ENCODE data around the gene STRN4.
"Not testable (repeated sequence)": the region's sequence is repeated elsewhere in the genome, so short reads cannot be mapped to it uniquely, and the experiment has no call there.

Gene STRN4

DNA sequence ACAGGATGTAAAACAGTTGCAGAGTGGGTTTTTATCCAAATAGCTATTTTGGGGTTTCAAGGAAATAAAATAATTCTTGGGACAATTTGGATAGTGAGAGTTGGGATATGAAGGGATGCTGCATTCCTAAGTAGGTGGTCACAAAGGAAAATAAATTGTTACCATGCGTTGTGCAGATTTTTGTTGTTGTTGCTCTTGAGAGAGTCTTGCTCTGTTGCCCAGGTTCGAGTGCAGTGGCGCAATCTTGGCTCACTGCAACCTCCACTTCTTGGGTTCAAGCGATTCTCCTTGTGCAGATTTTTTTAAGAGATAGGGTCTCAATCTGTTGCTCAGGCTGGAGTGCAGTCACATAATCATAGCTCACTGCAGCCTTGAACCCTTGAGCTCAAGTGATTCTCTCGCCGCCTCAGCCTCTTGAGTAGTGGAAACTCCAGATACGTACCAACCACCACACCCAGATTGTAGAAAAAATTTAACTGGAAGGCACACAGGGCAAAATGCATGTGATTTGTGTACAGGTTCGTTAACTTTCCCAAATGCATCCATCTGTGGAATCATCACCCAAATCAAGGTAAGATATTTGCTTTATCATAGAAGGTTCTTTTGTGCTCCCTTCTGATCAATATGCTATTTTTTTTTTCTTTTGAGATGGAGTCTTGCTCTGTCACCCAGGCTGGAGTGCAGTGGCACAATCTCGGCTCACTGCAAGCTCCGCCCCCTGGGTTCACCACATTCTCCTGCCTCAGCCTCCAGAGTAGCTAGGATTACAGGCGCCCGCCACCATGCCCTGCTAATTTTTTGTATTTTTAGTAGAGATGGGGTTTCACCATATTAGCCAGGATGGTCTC, 26.1 kb upstream of the STRN4 start:
- no peak for DNase-seq (ENCODE audit: extremely low read depth, low read depth)
- TF ChIP-seq, protein P1, sequence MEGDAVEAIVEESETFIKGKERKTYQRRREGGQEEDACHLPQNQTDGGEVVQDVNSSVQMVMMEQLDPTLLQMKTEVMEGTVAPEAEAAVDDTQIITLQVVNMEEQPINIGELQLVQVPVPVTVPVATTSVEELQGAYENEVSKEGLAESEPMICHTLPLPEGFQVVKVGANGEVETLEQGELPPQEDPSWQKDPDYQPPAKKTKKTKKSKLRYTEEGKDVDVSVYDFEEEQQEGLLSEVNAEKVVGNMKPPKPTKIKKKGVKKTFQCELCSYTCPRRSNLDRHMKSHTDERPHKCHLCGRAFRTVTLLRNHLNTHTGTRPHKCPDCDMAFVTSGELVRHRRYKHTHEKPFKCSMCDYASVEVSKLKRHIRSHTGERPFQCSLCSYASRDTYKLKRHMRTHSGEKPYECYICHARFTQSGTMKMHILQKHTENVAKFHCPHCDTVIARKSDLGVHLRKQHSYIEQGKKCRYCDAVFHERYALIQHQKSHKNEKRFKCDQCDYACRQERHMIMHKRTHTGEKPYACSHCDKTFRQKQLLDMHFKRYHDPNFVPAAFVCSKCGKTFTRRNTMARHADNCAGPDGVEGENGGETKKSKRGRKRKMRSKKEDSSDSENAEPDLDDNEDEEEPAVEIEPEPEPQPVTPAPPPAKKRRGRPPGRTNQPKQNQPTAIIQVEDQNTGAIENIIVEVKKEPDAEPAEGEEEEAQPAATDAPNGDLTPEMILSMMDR (IDR thresholded peaks at IDR 0.05; ENCODE audit: low read depth, low read length, missing control alignments) = no peak
- H3K4me3 ChIP-seq (replicated peaks; ENCODE audit: low read depth, low read length) = no peak overlapping the region

- not testable (repeated sequence) for H3K4me3 ChIP-seq (replicated peaks; ENCODE audit: low read depth, low read length); DNase-seq (ENCODE audit: extremely low read depth, low read depth)
Measured at GRCh38 chr19:46768746-46769145, 22.5 kb upstream of the STRN4 start.

DNA sequence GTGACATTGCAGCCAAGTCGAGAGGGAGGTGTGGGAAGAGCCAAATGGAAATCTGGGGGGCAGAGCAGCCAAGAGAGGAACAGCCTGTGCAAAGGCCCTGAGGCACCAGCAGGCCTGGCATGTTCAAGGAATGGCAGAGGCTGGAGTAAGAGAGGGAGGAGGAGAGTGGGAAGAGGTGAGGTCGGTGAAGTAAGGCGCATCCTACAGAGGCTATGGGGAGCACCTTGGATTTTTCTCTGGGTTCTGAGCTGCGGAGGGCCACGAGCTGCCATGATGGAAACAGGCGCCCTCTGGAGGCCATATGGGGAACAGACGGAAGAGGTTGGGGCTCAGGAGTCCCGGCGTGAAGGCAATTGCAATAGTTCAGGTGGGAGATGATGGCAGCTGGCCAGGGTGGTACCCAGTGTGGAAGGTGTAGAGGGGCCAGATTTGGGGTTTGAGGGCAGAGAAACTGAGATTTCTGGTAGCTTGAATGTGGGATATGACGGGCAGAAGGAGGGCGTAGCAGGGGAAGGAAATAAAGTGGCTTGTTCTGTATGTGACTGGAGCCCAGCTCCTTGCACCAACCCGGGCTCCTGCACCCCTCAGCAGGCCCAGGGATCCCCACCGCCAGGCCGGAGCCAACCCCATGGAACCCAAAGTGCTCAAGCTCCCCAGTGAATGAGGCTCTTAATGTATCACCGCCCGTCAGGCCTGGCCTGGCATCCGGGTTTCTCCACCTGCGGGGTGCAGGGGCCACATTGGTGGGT, 20.5 kb upstream of the STRN4 start:
- H3K4me3 ChIP-seq (replicated peaks; ENCODE audit: low read depth, low read length) = no peak overlapping the region
- TF ChIP-seq, protein P1 (IDR thresholded peaks at IDR 0.05; ENCODE audit: low read depth, low read length, missing control alignments) = peak; percentile 87
- DNase-seq (ENCODE audit: extremely low read depth, low read depth) = no peak

DNA sequence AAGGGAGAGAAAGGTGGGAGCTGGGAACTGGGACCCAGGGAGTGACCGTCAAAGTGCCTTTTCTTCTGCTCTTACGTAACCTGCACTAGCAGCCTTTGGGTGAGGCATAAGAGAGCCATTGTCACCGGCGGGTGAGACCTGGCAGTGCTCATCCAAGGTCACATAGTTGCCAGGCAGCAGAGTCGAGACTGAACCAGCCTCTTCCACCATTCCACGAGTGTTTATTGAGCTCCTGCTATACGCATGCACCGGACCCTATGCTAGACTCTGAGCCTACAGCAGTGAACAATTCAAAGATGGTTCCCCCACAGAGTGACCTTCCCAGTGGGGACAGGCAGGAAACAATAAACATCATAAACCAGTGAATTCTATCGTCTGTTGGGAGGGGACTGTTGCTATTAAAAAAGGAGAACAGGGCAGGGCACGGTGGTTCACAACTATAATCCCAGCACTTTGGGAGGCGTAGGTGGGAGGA, 18.6 kb upstream of the STRN4 start:
- H3K4me3 ChIP-seq (replicated peaks; ENCODE audit: low read depth, low read length) = no peak overlapping the region
- DNase-seq (ENCODE audit: extremely low read depth, low read depth) = no peak
- TF ChIP-seq, protein P1 (IDR thresholded peaks at IDR 0.05; ENCODE audit: low read depth, low read length, missing control alignments) = no peak

GRCh38 chr19:46762245-46762890, 16.1 kb upstream of the STRN4 start:
- H3K4me3 ChIP-seq (replicated peaks; ENCODE audit: low read depth, low read length) = no peak overlapping the region
- TF ChIP-seq, protein P1 (IDR thresholded peaks at IDR 0.05; ENCODE audit: low read depth, low read length, missing control alignments) = no peak
- DNase-seq (ENCODE audit: extremely low read depth, low read depth) = no peak

GRCh38 chr19:46761418-46761831, 15.2 kb upstream of the STRN4 start:
- peak; percentile 89 for DNase-seq (ENCODE audit: extremely low read depth, low read depth)
- H3K4me3 ChIP-seq (replicated peaks; ENCODE audit: low read depth, low read length) = no peak overlapping the region

GRCh38 chr19:46760897-46761296, 14.6 kb upstream of the STRN4 start:
- not testable (repeated sequence) for H3K4me3 ChIP-seq (replicated peaks; ENCODE audit: low read depth, low read length); DNase-seq (ENCODE audit: extremely low read depth, low read depth)

More at GRCh38 chr19:46761418-46761831, 15.2 kb upstream of the STRN4 start:
- TF ChIP-seq, protein P1 (IDR thresholded peaks at IDR 0.05; ENCODE audit: low read depth, low read length, missing control alignments) = no peak
